Activated naive CD4-positive, alpha-beta T cell treated with anti-CD3 and anti-CD28 coated beads, Interleukin-2, amount 50 U/mL, for 72 hours (primary cell): ENCODE data around the gene NBPF4. TPM values are rescaled to one million over a fixed set of nuclear protein-coding genes. Genes with fewer than 3 reads are reported as not detected.
"Not testable (repeated sequence)": the region's sequence is repeated elsewhere in the genome, so short reads cannot be mapped to it uniquely, and the experiment has no call there.

ENCODE experiments used
- ATAC-seq, 2 donors: fragments of 150-1000 bp; cut with Tn5 transposase; 2 replicates each; pipeline ENCODE4 v1.10.0; 2021; ENCODE audit warnings: mild to moderate bottlenecking in 2 of 2, moderate library complexity in 2 of 2
- DNase-seq, 2 donors: peaks; one replicate each; pipeline ENCODE4 v3.0.0; 2021 to 2022; ENCODE audit warnings: low spot score in 2 of 2
- H3K27ac Mint-ChIP-seq, 2 donors: one replicate each; pipeline ENCODE4 v1.8.0; 2022; ENCODE audit warnings: mild to moderate bottlenecking in 2 of 2, mixed read lengths in 2 of 2
- H3K36me3 Mint-ChIP-seq, 2 donors: one replicate each; pipeline ENCODE4 v1.8.0; 2022; ENCODE audit warnings: mixed read lengths in 2 of 2
- H3K9me3 Mint-ChIP-seq, 2 donors: one replicate each; pipeline ENCODE4 v1.8.0; 2022; ENCODE audit warnings: mixed read lengths in 2 of 2
- total RNA-seq, 2 donors: library from RNA; stranded (reverse); gene quantifications; one replicate each; pipeline ENCODE4 v1.2.3, GENCODE V29; 2022

NBPF4 gene
- total RNA-seq, 2 donors from 2014 or later: not detected

DNA sequence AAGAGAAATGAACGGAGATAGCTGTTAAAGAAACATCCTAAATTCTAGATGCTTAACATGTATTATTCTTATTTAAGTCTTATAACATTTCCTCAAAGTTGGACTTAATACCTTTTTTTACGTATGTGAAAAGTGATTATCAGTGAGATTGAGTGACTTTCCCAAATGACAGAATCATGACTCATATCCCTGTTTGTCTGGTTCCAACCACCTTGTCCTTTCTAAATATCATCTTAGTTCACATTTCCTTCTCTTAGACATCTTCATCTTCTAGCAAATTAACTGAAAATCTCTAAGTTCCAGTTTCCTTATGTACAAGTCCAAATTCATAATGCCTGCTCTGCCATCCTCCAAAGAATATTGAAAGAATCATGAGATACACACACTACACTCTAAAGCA is 26.9 kb downstream of the NBPF4 start:
- not testable (repeated sequence) for H3K27ac Mint-ChIP-seq, DNase-seq, H3K9me3 Mint-ChIP-seq, H3K36me3 Mint-ChIP-seq
- peak in 1 of 2 donors; percentile 29 for ATAC-seq

DNA sequence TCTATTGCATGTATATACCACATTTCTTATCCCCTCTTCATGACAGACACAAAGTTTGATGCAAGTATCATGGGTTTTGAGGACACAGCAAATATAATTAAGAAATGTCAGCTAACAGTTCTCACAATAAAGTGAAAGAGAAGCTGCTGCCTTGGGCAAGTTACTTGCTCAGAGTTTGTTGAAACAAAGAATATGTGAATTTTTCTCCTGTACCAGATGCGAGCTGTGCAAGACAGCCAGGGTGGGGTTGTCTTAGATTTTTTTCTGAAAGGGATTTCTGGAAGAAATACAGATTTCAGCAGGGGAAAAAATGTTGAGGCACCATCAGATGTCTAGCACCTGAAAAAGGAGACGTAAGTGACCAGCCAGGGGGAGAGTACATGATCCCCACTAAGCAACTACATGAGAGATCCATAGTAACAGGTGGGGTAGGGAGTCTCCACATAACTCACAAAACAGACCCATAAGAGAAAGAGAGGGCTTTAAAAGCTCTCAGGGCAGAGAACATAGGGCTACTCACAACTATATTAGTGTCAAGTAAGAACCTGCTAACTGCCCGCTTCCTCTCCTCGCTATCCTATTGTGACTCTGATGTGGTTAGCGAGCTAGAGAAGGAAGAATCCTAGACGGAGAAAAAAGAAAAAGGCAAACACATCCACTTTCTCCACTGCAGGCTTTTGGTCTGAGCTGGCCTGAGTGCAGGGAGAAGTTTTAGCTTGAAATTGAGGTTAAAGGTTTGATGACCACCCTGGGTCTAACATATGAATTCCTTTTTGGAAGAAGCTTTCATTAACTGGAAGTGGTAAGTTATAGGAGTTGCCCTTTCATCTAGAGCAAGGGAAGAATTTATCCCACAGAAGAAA is 27.6 kb downstream of the NBPF4 start:
- not testable (repeated sequence) for DNase-seq, ATAC-seq, H3K9me3 Mint-ChIP-seq, H3K36me3 Mint-ChIP-seq, H3K27ac Mint-ChIP-seq

DNA sequence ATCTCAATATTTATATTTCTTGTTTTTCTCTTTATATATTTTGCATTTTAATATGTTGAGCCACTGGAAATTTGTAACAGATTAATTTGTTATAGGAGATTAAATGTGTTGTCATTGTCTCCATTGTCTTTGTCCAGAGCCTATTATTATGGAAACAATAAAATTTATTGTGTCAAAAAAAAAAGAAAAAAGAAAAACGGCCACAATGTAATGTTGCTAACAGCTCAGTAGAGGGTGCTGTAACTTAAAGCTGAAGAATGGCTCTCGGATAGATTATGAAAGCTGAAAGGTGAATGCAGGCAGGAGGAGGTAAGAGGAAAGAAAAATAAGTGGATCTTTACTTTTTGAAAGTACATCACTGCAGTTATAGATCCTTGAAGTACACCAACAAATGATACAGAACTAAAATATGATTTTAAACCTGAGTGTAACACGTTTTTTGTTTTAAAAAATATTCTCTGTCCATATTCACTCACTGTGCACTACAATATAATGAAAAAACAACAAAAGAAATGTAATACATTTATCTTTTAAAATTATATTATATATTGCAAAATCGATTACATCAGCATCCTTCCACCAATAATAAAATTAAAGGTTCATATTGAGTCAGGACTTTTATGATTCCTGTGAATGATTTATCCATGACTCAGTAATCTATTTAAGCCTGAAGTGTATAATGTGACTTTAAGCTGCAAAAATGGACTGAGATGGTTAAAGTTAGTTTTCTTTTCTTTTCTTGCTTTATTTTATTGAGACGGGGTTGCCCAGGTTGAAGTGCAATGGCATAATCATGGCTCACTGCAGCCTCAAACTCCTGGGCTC is 29.0 kb downstream of the NBPF4 start:
- peak overlapping the region in 1 of 2 donors; percentile 3 for H3K27ac Mint-ChIP-seq
- not testable (repeated sequence) for H3K36me3 Mint-ChIP-seq, ATAC-seq, H3K9me3 Mint-ChIP-seq, DNase-seq

DNA sequence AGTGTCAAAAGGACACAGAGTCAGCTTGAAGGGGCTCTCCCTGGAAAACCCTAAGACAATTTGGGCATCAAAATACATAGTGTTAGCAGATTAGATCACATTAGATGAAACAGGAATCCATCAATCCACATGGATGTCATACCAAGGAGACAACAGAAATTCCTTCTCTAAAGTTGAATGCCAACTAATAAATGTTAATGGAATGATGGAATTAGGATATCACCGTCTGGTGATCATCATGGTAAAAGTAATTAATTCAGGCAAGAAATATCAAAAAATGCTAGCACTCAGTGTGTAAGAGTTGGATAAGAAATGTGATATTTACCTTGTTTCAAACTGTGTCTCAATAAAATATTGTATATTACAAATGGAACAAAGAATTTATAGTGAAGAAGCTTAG is 32.9 kb downstream of the NBPF4 start:
- Mint-ChIP-seq H3K27ac (no peak overlapping the region), H3K9me3 (no peaks in the 10 kb centered on the region), H3K36me3 (no peaks in the 10 kb centered on the region)
- DNase-seq (no peak), ATAC-seq (no peak)

DNA sequence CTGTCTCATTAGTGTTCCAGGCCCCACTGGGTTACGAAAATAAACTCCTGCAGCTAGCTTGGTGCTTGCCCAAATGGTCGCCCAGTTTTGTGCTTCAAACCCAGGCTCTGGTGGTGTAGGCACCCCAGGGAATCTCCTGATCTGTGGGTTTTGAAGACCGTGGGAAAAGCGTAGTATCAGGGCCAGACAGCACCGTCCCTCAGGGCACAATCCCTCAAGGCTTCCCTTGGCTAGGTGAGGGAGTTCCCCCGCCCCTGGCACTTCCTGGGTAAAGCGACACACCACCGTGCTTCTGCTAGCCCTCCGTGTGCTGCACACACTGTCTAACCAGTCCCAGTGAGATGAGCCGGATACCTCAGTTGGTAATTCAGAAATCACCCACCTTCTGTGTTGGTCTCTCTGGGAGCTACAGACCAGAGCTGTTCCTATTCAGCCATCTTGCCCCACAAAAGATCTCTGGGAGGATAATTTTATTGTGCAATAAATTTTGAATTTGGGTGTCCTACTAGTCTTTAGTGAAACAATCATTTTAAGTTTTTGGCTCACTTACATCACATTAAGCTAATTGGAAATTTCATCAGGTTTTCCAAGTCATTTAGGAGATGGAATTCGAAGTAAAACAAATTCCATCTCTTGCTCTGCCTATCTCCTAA is 34.3 kb downstream of the NBPF4 start:
- ATAC-seq: no peak
- DNase-seq: no peak

DNA sequence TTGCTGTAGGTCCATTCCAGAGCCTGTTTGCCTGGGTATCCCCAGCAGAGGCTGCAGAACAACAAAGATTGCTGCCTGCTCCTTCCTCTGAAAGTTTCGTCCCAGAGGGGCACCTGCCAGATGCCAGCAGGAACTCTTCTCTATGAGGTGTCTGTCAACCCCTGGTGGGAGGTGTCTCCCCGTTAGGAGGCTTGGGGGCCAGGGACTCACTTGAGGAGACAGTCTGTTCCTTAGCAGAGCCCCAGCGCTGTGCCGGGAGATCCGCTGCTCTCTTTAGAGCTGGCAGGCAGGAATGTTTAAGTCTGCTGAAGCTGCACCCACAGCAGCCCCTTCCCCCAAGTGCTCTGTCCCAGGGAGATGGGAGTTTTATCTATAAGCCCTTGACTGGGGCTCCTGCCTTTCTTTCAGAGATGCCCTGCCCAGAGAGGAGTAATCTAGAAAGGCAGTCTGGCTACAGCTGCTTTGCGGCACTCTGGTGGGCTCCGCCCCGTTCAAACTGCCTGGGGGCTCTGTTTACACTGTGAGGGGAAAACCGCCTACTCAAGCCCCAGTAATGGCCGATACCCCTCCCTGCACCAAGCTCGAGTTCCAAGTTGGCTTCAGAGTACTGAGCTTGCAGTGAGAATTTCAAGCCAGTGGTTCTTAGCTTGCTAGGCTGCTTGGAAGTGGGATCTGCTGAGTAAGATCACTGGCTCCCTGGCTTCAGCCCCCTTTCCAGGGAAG is 35.0 kb downstream of the NBPF4 start:
- H3K36me3 Mint-ChIP-seq: no peaks in the 10 kb centered on the region
- DNase-seq (no peak), ATAC-seq (no peak)
- peaks cover 0 to 6% of the 10 kb centered on the region in 2 donors for H3K9me3 Mint-ChIP-seq
- H3K27ac Mint-ChIP-seq: no peak overlapping the region

More for the DNA sequence above, 34.3 kb downstream of the NBPF4 start:
- no peaks in the 10 kb centered on the region for H3K9me3 Mint-ChIP-seq
- no peak overlapping the region for H3K27ac Mint-ChIP-seq
- no peaks in the 10 kb centered on the region for H3K36me3 Mint-ChIP-seq

DNA sequence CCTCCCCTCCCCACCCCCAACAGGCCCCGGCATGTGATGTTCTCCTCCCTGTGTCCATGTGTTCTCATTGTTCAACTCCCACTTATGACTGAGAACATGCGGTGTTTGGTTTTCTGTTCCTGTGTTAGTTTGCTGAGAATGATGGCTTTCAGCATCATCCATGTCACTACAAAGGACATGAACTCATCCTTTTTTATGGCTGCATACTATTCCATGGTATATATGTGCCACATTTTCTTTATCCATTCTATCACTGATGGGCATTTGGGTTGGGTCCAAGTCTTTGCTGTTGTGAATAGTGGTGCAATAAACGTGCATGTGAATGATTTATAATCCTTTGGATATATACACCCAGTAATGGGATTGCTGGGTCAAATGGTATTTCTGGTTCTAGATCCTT is 40.3 kb downstream of the NBPF4 start:
- not testable (repeated sequence) for DNase-seq, ATAC-seq, H3K9me3 Mint-ChIP-seq, H3K27ac Mint-ChIP-seq
- peaks cover 0 to 11% of the 10 kb centered on the region in 2 donors for H3K36me3 Mint-ChIP-seq

DNA sequence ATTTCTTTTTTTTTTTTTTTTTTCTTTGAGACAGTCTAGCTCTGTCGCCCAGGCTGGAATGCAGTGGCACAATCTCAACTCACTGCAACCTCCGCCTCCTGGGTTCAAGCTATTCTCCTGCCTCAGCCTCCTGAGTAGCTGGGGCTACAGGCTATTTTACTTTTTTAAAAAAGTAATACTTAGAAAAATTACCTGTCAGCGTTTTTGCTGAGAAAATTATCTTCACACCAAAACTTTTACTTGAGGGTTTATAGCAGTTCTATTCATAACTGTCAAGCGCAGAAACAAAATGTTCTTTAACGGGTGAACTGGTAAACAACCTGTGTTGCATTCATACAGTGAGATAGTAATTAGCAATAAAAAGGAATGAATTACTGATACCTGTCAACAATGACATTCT is 42.2 kb downstream of the NBPF4 start:
- peaks cover 0 to 6% of the 10 kb centered on the region in 2 donors for H3K9me3 Mint-ChIP-seq

DNA sequence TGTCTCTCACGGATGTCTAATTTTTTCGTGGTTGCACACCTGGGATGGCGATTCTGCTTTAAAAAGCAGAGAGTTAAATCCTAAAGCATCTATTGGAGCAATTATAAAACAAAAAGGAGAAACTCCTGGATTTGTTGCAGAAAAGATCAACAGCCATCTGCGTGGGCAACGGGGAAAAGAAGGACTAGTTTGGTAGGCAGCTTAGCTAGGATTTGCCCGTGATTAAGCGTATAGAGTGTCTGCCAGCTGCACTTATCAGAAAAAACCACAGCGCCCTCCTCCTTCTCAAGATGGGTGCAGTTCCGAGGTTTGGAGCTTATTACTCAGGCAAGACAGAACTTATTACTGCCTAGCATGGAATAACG is 43.2 kb downstream of the NBPF4 start:
- Mint-ChIP-seq H3K9me3 (peaks cover 0 to 6% of the 10 kb centered on the region in 2 donors), H3K27ac (peak overlapping the region; percentile 56 to 84), H3K36me3 (peaks cover 0 to 11% of the 10 kb centered on the region in 2 donors)
- DNase-seq (peak in 1 of 2 donors; percentile 27), ATAC-seq (peak; percentile 44 to 65)

More for the DNA sequence above, 42.2 kb downstream of the NBPF4 start:
- Mint-ChIP-seq H3K36me3 (peaks cover 0 to 11% of the 10 kb centered on the region in 2 donors), H3K27ac (no peak overlapping the region)
- DNase-seq: no peak
- ATAC-seq: no peak

DNA sequence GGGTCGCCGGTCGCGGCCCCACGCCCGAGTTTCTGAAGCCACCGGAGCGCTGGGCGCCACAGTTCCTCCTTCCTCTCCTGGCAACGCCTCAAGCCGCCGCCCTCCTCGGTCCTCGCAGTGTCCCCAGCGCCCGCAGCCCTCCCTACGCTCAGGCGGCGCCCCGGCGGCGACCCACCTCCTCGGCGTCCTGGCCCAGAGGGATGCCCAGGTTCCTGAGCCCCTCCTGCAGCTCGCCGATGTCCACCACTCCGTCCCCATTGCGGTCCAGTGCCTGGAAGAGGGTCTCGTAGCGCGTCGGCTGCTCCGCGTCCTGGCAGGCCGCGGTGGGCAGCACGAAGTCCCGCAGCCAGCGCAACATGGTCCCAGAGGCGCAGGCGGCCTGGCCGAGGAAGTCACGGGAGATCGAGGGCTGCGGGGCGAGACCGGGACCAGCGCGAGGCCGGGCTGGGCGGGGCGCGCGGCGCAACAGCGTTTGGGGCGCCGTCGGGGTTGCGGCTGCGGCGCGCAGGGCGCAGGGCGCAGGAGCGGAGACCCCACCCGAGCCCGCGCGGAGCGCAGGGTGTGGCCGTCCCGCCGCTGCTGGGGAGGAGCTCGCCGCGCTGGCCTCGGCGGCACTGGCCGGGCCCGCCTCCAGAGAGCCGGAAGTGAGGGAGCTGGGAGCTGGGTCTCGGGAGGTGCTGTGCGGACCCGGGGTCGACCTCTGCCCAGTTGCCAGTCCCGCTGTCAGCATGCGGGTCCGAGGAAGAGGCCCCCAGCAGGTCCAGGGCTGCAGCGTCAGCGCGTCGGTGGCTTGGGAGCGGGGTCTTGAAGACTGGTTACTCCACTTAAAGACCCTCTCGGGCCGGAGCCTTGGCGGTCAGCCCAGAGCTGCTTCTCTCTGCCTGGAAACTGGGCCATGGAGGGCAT is 43.8 kb downstream of the NBPF4 start, which contains the start of gene SLC25A24:
Gene SLC25A24 (minus strand): TSS at position 563 of the 906 bp plus-strand sequence. CDS start 205 bp downstream, at position 358.
- ATAC-seq: peak; percentile 96 to 99
- Mint-ChIP-seq H3K36me3 (peaks cover 5 to 14% of the 10 kb centered on the region in 2 donors), H3K9me3 (peaks cover 2 to 9% of the 10 kb centered on the region in 2 donors), H3K27ac (peak within 1 kb of the TSS; percentile 84 to 89)
- peak; percentile 76 to 78 for DNase-seq

DNA sequence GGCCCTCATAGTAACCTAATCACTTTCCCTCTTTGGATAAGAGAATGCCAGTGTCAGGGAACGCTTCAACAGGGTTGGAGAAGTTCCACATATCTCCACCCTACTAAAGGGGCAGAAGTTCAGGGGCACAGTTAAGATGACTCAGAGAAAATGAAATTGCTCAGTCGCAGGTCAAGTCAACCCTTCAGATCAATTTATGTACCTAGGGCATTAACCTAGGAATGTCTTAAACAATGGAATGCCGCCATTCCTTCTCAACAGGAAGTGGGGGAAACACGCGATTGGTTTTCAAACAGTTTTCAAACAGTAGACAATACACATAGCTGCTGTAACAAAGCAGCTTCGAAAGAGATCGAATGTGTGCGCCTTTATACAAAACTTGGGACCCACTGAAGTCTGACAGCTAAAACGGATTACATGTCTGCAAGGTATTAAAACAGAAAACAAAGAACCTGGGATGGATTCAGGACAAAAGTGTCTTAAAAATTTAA is 44.6 kb downstream of the NBPF4 start:
- Mint-ChIP-seq H3K9me3 (peaks cover 4 to 9% of the 10 kb centered on the region in 2 donors), H3K36me3 (peaks cover 11 to 17% of the 10 kb centered on the region in 2 donors), H3K27ac (peak overlapping the region in 1 of 2 donors; percentile 84)
- ATAC-seq (no peak), DNase-seq (no peak)

DNA sequence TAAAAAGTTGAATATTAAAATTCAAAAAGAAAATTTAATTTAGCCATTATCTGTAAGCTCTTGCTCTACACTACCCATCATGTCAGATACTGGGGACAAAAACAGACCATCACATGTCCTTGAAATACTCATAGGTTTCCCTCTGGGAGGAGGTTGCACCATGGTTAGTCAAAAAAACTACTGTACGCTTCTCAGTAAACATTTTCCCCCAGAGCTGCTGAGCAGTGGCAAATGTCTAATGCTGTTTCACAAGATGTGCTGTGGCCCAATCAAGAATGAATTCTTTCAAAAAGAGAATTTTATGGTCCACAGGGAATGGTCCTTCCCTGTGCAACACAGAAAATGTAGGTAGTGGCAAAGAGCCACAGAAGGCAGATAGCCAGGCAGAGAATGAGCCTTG is 49.8 kb downstream of the NBPF4 start:
- H3K9me3 Mint-ChIP-seq: peaks cover 8 to 10% of the 10 kb centered on the region in 2 donors
- H3K27ac Mint-ChIP-seq: no peak overlapping the region
- peaks cover 14 to 20% of the 10 kb centered on the region in 2 donors for H3K36me3 Mint-ChIP-seq
- ATAC-seq (no peak), DNase-seq (no peak)

DNA sequence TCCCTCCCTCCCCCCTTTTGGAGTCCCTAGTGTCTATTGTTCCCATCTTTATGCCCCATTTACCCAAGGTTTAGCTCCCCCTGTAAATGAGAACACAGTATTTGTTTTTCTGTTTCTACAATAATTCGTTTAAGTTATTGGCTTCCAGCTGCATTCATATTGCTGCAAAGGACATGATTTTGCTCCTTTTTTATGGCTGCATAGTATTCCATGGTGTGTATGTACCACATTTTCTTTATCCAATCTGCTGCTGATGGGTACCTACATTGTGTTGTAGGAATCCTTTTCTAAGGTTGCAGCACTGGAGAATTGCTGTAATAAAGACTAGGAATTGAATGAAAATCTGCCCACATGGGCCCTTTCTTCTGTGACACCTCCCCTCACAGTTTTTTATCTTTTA is 50.5 kb downstream of the NBPF4 start:
- Mint-ChIP-seq H3K36me3 (peaks cover 20 to 21% of the 10 kb centered on the region in 2 donors), H3K9me3 (peaks cover 8 to 10% of the 10 kb centered on the region in 2 donors), H3K27ac (no peak overlapping the region)
- ATAC-seq (no peak), DNase-seq (no peak)

DNA sequence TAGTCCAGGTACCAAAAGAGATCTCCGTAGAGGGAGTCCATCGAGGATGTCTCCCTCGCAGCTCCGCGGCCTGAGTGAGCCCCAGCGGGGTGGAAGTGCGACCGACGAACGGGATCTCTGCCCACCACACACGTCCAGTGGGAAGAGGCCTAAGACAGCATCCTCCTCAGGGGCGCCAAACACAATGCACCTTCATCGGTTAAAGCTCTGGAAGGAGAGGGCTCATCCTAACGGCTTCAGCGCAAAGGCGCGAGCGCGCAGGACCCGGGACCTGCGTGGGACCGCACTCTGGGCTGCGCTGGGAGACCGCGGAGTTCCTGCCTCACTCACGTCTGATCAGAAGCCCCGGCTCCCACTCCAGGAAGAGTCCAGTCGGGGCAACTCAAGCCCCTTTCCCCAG is 51.3 kb downstream of the NBPF4 start:
- peaks cover 26 to 28% of the 10 kb centered on the region in 2 donors for H3K36me3 Mint-ChIP-seq
- no peak overlapping the region for H3K27ac Mint-ChIP-seq
- DNase-seq (no peak), ATAC-seq (no peak)
- peaks cover 11 to 13% of the 10 kb centered on the region in 2 donors for H3K9me3 Mint-ChIP-seq
